ENCODE results near the gene DNAH17. TPM values are rescaled to one million over a fixed set of nuclear protein-coding genes. Genes with fewer than 3 reads are reported as not detected.

The DNAH17 gene
- total RNA-seq, 2 donors from 2014 or later, result not detected

GRCh38 chr17:78617511-78618061 lies 40.4 kb upstream of the DNAH17 start:
- TF ChIP-seq POLR2A (IDR thresholded peaks at IDR 0.05) (no peak), CTCF (IDR thresholded peaks at IDR 0.05) (no peak)
- Histone ChIP-seq H3K27me3 (no peaks in the 10 kb centered on the region), H3K9me3 (no peaks in the 10 kb centered on the region), H3K4me3 (no peak overlapping the region), H3K36me3 (replicated peaks in 1 of 2; ENCODE audit: insufficient read depth in 1 of 2, low read depth in 2 of 2) (no peaks in the 10 kb centered on the region), H3K27ac (no peak overlapping the region), H3K4me1 (no peaks in the 10 kb centered on the region)
- intact Hi-C loops (cut with DNase I), result no loop called here
- DNase-seq (peak in 1 of 4 donors; percentile 14), ATAC-seq (peak; percentile 27)
- 85 to 87% methylated on average over 5 to 8 of the region's 8 CpGs for WGBS, 2 donors

- no peak for TF ChIP-seq CTCF (IDR thresholded peaks at IDR 0.05)
- TF ChIP-seq POLR2A (IDR thresholded peaks at IDR 0.05), result no peak
- Histone ChIP-seq H3K4me1 (no peaks in the 10 kb centered on the region), H3K27me3 (no peaks in the 10 kb centered on the region), H3K27ac (no peak overlapping the region), H3K4me3 (no peak overlapping the region), H3K9me3 (no peaks in the 10 kb centered on the region), H3K36me3 (replicated peaks in 1 of 2; ENCODE audit: insufficient read depth in 1 of 2, low read depth in 2 of 2) (no peaks in the 10 kb centered on the region)
- WGBS, 2 donors, result 82 to 86% methylated on average over 12 to 13 of the region's 13 CpGs
- DNase-seq (no peak), ATAC-seq (no peak)
- intact Hi-C loops (cut with DNase I), result no loop called here
These were observed 39.8 kb upstream of the DNAH17 start for GRCh38 chr17:78616946-78617345.

- no peaks in the 10 kb centered on the region for H3K36me3 ChIP-seq (replicated peaks in 1 of 2; ENCODE audit: insufficient read depth in 1 of 2, low read depth in 2 of 2)
- H3K9me3 ChIP-seq, result no peaks in the 10 kb centered on the region
- 79 to 88% methylated on average over 12 to 13 of the region's 13 CpGs for WGBS, 2 donors
- TF ChIP-seq POLR2A (IDR thresholded peaks at IDR 0.05) (no peak), CTCF (IDR thresholded peaks at IDR 0.05) (no peak)
- no peak for DNase-seq
- no peak for ATAC-seq
- no peak overlapping the region for H3K4me3 ChIP-seq
- H3K27ac ChIP-seq, result no peak overlapping the region
- no peaks in the 10 kb centered on the region for H3K27me3 ChIP-seq
- intact Hi-C loops (cut with DNase I), result no loop called here
- H3K4me1 ChIP-seq, result no peaks in the 10 kb centered on the region
These were observed 38.4 kb upstream of the DNAH17 start for GRCh38 chr17:78615631-78616030.

GRCh38 chr17:78613416-78613815 lies 36.2 kb upstream of the DNAH17 start:
- TF ChIP-seq CTCF (IDR thresholded peaks at IDR 0.05), result no peak
- TF ChIP-seq POLR2A (IDR thresholded peaks at IDR 0.05), result no peak
- Histone ChIP-seq H3K27ac (no peak overlapping the region), H3K36me3 (replicated peaks in 1 of 2; ENCODE audit: insufficient read depth in 1 of 2, low read depth in 2 of 2) (no peaks in the 10 kb centered on the region), H3K4me1 (no peaks in the 10 kb centered on the region), H3K4me3 (no peak overlapping the region), H3K27me3 (no peaks in the 10 kb centered on the region), H3K9me3 (no peaks in the 10 kb centered on the region)
- DNase-seq (peak in 1 of 4 donors; percentile 37), ATAC-seq (no peak)
- intact Hi-C loops (cut with DNase I), result no loop called here
- WGBS, 2 donors, result 73 to 83% methylated on average over 11 of the region's 11 CpGs

GRCh38 chr17:78611607-78612006 lies 34.4 kb upstream of the DNAH17 start:
- no peaks in the 10 kb centered on the region for H3K36me3 ChIP-seq (replicated peaks in 1 of 2; ENCODE audit: insufficient read depth in 1 of 2, low read depth in 2 of 2)
- H3K4me1 ChIP-seq, result no peaks in the 10 kb centered on the region
- H3K27me3 ChIP-seq, result no peaks in the 10 kb centered on the region
- TF ChIP-seq POLR2A (IDR thresholded peaks at IDR 0.05) (no peak), CTCF (IDR thresholded peaks at IDR 0.05) (no peak)
- intact Hi-C loops (cut with DNase I), result no loop called here
- ATAC-seq (peak; percentile 9), DNase-seq (no peak)
- no peak overlapping the region for H3K27ac ChIP-seq
- H3K9me3 ChIP-seq, result no peaks in the 10 kb centered on the region
- 37% methylated on average over 6 of the region's 6 CpGs for WGBS, 2 donors
- H3K4me3 ChIP-seq, result no peak overlapping the region
